Trophoblast cell (in vitro differentiated cells and primary cell): ENCODE results near the gene PPBP.
A peak's percentile ranks its signal among the peaks of the same experiment; 100 is the strongest.
"Not testable (repeated sequence)": the region's sequence is repeated elsewhere in the genome, so short reads cannot be mapped to it uniquely, and the experiment has no call there.

Experiments used
- DNase-seq, 2 donors: peaks; one replicate each; pipeline ENCODE4 v3.0.0-alpha.2; 2016
- H2AFZ ChIP-seq: 2 replicates; pipeline ENCODE4 v1.6.1; 2013; ENCODE audit warnings: low read length, moderate library complexity, mild to moderate bottlenecking; ENCODE audit not compliant: insufficient read depth, poor library complexity
- H2AK5ac ChIP-seq: 2 replicates; pipeline ENCODE4 v1.6.1; 2013; ENCODE audit warnings: mild to moderate bottlenecking, low read length
- H2BK120ac ChIP-seq: 2 replicates; pipeline ENCODE4 v1.6.1; 2013; ENCODE audit warnings: low read length, mild to moderate bottlenecking, moderate library complexity; ENCODE audit not compliant: insufficient read depth, poor library complexity
- H2BK12ac ChIP-seq: 2 replicates; pipeline ENCODE4 v1.6.1; 2013; ENCODE audit warnings: mild to moderate bottlenecking, low read length, moderate library complexity
- H2BK5ac ChIP-seq: 2 replicates; pipeline ENCODE4 v1.6.1; 2013; ENCODE audit warnings: low read length, low read depth, moderate library complexity, mild to moderate bottlenecking; ENCODE audit not compliant: poor library complexity
- H3K14ac ChIP-seq: 2 replicates; pipeline ENCODE4 v1.6.1; 2013; ENCODE audit warnings: mild to moderate bottlenecking, low read length
- H3K18ac ChIP-seq: 2 replicates; pipeline ENCODE4 v1.6.1; 2013; ENCODE audit warnings: mild to moderate bottlenecking, low read length
- H3K23ac ChIP-seq: 2 replicates; pipeline ENCODE4 v1.6.1; 2013; ENCODE audit warnings: low read length
- H3K27ac ChIP-seq: 2 replicates; pipeline ENCODE4 v1.5.1; 2013; ENCODE audit warnings: low read depth, mild to moderate bottlenecking, inconsistent platforms, low read length, moderate library complexity
- H3K27me3 ChIP-seq: 2 replicates; pipeline ENCODE4 v1.6.1; 2013; ENCODE audit warnings: inconsistent platforms, mild to moderate bottlenecking, low read length, moderate library complexity; ENCODE audit not compliant: insufficient read depth
- H3K36me3 ChIP-seq, 2 experiments: 1 replicate in 1 of 2; 2 replicates in 1 of 2; pipeline ENCODE4 v1.6.1; 2013; ENCODE audit warnings: low read length in 2 of 2, mild to moderate bottlenecking in 2 of 2, moderate library complexity in 1 of 2; ENCODE audit not compliant: insufficient read depth in 2 of 2, control insufficient read depth in 1 of 2
- H3K4ac ChIP-seq: 2 replicates; pipeline ENCODE4 v1.6.1; 2013; ENCODE audit warnings: low read depth, mild to moderate bottlenecking, low read length, moderate library complexity
- H3K4me1 ChIP-seq, 2 experiments: 1 replicate in 1 of 2; 2 replicates in 1 of 2; pipeline ENCODE4 v1.6.1; 2013; ENCODE audit warnings: low read length in 2 of 2, mild to moderate bottlenecking in 2 of 2, moderate library complexity in 1 of 2; ENCODE audit not compliant: insufficient read depth in 2 of 2, control insufficient read depth in 1 of 2
- H3K4me2 ChIP-seq: 2 replicates; pipeline ENCODE4 v1.6.1; 2013; ENCODE audit warnings: inconsistent platforms, mild to moderate bottlenecking, low read length, moderate library complexity
- H3K4me3 ChIP-seq: 2 replicates; pipeline ENCODE4 v1.5.1; 2013; ENCODE audit warnings: mild to moderate bottlenecking, low read depth, low read length, inconsistent platforms
- H3K79me1 ChIP-seq: one replicate; pipeline ENCODE4 v1.6.1; 2013; ENCODE audit warnings: low read length
- H3K79me2 ChIP-seq: 2 replicates; pipeline ENCODE4 v1.6.1; 2013; ENCODE audit warnings: low read length, mild to moderate bottlenecking; ENCODE audit not compliant: control insufficient read depth, insufficient read depth, poor library complexity
- H3K9ac ChIP-seq: 2 replicates; pipeline ENCODE4 v1.6.1; 2013; ENCODE audit warnings: mild to moderate bottlenecking, low read length
- H3K9me3 ChIP-seq: 2 replicates; pipeline ENCODE4 v1.6.1; 2013; ENCODE audit warnings: low read depth, mild to moderate bottlenecking, control low read depth, inconsistent platforms, low read length; ENCODE audit not compliant: insufficient read depth
- H4K12ac ChIP-seq: 2 replicates; pipeline ENCODE4 v1.6.1; 2013; ENCODE audit warnings: low read depth, mild to moderate bottlenecking, low read length, moderate library complexity
- H4K8ac ChIP-seq: 2 replicates; pipeline ENCODE4 v1.6.1; 2013; ENCODE audit warnings: low read depth, mild to moderate bottlenecking, low read length, moderate library complexity
- H4K91ac ChIP-seq: one replicate; pipeline ENCODE4 v1.6.1; 2013; ENCODE audit warnings: low read depth, mild to moderate bottlenecking, low read length, moderate library complexity
- WGBS: extraction: QIAGEN DNeasy Blood & Tissue Kit; methylation state at CpG from one replicate; pipeline ENCODE4 v1.1.7; 2013; ENCODE audit warnings: missing lambda C conversion rate; ENCODE audit not compliant: insufficient read length, insufficient coverage; ENCODE audit errors: extremely low coverage; 5-methylcytosine and 5-hydroxymethylcytosine counted together

The PPBP gene

DNA sequence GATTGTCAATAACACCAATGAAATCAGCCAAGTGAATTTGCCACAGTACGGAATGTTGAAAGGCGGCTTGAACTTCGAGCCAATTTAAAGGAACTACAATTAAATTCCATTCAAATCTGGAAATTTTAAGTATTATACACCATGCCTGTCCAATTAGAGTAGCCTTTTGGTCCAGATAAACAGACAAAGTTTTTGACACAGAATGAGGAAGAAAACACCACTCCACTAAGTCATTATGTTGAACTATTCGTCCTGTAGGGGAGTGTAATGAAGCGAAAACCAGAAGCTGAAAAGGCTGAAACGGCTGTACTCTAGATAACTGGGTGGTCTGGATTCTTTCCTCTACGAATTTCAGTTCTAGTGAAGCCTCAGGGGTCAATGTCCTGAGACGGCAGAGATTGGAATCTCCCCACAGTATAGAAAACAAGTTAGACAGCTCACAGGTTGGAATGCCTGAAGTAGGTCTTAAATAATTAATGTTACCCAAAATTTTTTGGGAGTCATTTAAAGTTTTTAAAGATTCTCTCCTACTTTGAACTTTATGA lies 37.5 kb downstream of the PPBP start:
- not testable (repeated sequence) for H4K8ac ChIP-seq, H3K79me2 ChIP-seq, H4K91ac ChIP-seq, H4K12ac ChIP-seq, H3K18ac ChIP-seq, H2BK12ac ChIP-seq, H3K79me1 ChIP-seq, H3K4me3 ChIP-seq, H2AK5ac ChIP-seq, H3K27me3 ChIP-seq, H3K36me3 ChIP-seq, H3K14ac ChIP-seq, H3K9me3 ChIP-seq, H2AFZ ChIP-seq, H3K4ac ChIP-seq, H3K23ac ChIP-seq, H3K4me2 ChIP-seq, H2BK120ac ChIP-seq, H3K9ac ChIP-seq, H3K4me1 ChIP-seq, H2BK5ac ChIP-seq
- DNase-seq = peak in 1 of 2 donors; percentile 34
- no CpG with 5 or more reads among the region's 8 CpGs for WGBS
- peak overlapping the region; percentile 53 for H3K27ac ChIP-seq

DNA sequence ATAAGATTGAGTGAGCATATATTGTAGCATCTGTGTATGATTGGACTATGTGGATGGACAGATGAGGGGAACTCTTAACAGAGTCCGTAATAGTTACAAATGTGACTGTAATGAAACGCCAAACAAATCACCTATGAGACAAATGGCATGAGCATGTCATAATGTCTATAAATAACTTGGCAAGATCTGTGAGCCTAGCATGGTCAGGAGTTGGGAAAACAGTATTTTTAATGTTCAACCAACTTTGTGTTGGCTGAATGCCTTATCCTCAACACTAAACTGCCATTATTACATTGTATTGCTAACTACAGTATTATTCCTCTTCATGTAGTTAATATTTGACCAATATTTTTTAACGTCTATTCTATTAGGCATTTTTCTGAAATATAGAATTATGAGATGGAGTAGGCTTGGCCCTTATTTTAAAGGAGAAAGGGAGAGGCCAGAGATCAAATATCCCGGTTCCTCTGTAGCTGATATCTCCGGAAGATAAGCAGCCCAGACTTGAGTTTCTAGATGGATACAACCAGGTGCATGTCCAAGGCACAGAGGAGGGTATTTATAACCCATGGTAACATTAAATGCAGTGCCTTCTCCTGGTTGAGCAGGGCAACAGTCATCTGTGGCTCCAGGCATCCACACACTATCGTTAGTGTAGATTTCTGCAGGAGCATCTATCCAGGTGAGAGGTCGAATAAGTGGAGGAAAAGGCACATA lies 38.8 kb downstream of the PPBP start:
- no CpG with 5 or more reads among the region's 7 CpGs for WGBS
- no peak overlapping the region for H4K12ac ChIP-seq
- no peak overlapping the region for H3K27ac ChIP-seq

DNA sequence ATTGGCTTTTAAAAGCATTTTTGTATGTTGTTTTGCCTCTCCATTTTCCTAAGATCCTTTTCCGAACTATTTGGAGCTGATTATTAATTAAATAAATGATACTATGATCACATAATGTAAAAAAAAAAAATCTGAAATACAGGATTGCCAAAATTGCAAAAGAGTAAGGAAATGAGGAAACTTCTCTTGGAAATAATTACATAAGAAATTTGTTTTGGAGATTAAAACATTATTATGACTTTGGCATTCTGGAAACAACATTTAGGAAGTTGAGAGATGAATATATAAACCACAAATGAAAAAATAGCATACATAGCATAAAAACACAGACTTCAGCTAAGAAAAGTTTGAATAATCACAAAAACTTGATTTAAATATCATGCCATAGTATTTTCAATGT lies 39.7 kb downstream of the PPBP start:
- Histone ChIP-seq H3K27ac (no peak overlapping the region), H3K4me1 (peaks cover 3 to 11% of the 10 kb centered on the region in 2 experiments), H2BK5ac (no peak overlapping the region), H2BK12ac (no peak overlapping the region), H3K23ac (no peak overlapping the region), H2BK120ac (no peak overlapping the region), H3K4me3 (no peak overlapping the region), H2AK5ac (no peak overlapping the region), H4K12ac (no peak overlapping the region), H3K18ac (no peak overlapping the region), H3K4ac (no peak overlapping the region), H4K8ac (no peak overlapping the region), H3K14ac (no peak overlapping the region), H3K27me3 (no peaks in the 10 kb centered on the region), H3K4me2 (no peak overlapping the region), H2AFZ (no peak overlapping the region), H3K9ac (no peak overlapping the region), H3K36me3 (no peaks in the 10 kb centered on the region), H3K9me3 (no peaks in the 10 kb centered on the region), H3K79me1 (peaks cover 4% of the 10 kb centered on the region), H4K91ac (no peak overlapping the region), H3K79me2 (peaks cover 4% of the 10 kb centered on the region)
- DNase-seq = no peak
- WGBS = no CpG with 5 or more reads among the region's 1 CpG

More for the DNA sequence above, 38.8 kb downstream of the PPBP start:
- Histone ChIP-seq H2BK5ac (no peak overlapping the region), H3K23ac (no peak overlapping the region), H3K79me2 (peaks cover 1% of the 10 kb centered on the region), H3K79me1 (peaks cover 1% of the 10 kb centered on the region), H3K18ac (no peak overlapping the region), H2BK120ac (no peak overlapping the region), H3K4me1 (peaks cover 0 to 7% of the 10 kb centered on the region in 2 experiments), H3K4me3 (no peak overlapping the region), H3K14ac (no peak overlapping the region), H3K9ac (no peak overlapping the region), H3K9me3 (no peaks in the 10 kb centered on the region), H3K36me3 (no peaks in the 10 kb centered on the region), H3K4ac (no peak overlapping the region), H4K8ac (no peak overlapping the region), H2AK5ac (no peak overlapping the region), H4K91ac (no peak overlapping the region), H2AFZ (no peak overlapping the region), H2BK12ac (no peak overlapping the region), H3K4me2 (no peak overlapping the region), H3K27me3 (no peaks in the 10 kb centered on the region)
- DNase-seq = no peak

DNA sequence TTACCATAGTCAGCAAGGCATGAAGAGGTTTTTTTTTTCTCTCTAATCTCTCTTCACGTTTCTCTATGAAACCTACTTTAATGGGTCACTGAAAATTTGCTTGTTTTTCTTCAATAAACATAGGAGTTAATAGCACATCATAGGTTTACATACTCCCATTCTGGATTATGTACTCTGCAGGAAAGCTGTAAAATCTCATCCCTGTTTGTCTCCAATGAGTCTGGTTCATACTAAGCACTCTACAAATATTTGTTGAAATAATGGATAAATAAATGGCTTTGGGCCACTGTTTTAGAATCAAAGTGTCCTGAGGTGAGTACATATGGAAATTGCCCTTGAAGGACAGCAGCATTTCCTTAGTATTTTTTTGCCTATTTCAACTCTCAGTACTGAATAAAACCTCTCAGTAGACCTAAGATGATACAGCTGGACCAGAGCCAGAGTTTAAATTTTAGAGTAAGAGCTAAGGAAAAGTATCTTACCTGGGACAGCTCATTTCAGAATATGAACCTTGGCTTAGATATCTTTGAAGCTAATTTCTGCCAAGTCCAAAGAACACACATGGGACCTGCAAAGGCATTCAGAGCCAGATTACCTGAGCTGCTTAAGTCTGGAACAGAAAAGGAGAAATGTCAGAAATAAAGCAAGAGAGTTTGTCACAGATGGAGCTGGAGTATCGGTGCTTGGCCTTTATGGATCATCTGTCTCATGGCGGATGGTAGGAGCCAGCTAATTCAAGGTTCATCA lies 40.6 kb downstream of the PPBP start:
- H2BK120ac ChIP-seq = no peak overlapping the region
- H3K23ac ChIP-seq = no peak overlapping the region
- H4K91ac ChIP-seq = no peak overlapping the region
- H2BK5ac ChIP-seq = no peak overlapping the region
- no peak overlapping the region for H4K12ac ChIP-seq
- no peaks in the 10 kb centered on the region for H3K9me3 ChIP-seq
- H2AK5ac ChIP-seq = no peak overlapping the region
- H2AFZ ChIP-seq = no peak overlapping the region
- no peak overlapping the region for H3K18ac ChIP-seq
- no peaks in the 10 kb centered on the region for H3K36me3 ChIP-seq
- no peak overlapping the region for H4K8ac ChIP-seq
- peaks cover 4% of the 10 kb centered on the region for H3K79me1 ChIP-seq
- DNase-seq = no peak
- H3K4ac ChIP-seq = no peak overlapping the region
- H2BK12ac ChIP-seq = no peak overlapping the region
- H3K4me3 ChIP-seq = no peak overlapping the region
- no peak overlapping the region for H3K4me2 ChIP-seq
- H3K9ac ChIP-seq = no peak overlapping the region
- H3K27ac ChIP-seq = no peak overlapping the region
- WGBS = no CpG with 5 or more reads among the region's 3 CpGs
- peaks cover 4% of the 10 kb centered on the region for H3K79me2 ChIP-seq
- H3K4me1 ChIP-seq = peaks cover 3 to 11% of the 10 kb centered on the region in 2 experiments
- H3K14ac ChIP-seq = no peak overlapping the region
- no peaks in the 10 kb centered on the region for H3K27me3 ChIP-seq
